NCI-H1930 (cell line): ENCODE measurements around the gene SNX33.
"Not testable (repeated sequence)": the region's sequence is repeated elsewhere in the genome, so short reads cannot be mapped to it uniquely, and the experiment has no call there.

Experiments
- DNase-seq, 2 experiments: peaks; one replicate each; lab custom pipeline; 2025; lab: John Stamatoyannopoulos, UW

The SNX33 gene

DNA sequence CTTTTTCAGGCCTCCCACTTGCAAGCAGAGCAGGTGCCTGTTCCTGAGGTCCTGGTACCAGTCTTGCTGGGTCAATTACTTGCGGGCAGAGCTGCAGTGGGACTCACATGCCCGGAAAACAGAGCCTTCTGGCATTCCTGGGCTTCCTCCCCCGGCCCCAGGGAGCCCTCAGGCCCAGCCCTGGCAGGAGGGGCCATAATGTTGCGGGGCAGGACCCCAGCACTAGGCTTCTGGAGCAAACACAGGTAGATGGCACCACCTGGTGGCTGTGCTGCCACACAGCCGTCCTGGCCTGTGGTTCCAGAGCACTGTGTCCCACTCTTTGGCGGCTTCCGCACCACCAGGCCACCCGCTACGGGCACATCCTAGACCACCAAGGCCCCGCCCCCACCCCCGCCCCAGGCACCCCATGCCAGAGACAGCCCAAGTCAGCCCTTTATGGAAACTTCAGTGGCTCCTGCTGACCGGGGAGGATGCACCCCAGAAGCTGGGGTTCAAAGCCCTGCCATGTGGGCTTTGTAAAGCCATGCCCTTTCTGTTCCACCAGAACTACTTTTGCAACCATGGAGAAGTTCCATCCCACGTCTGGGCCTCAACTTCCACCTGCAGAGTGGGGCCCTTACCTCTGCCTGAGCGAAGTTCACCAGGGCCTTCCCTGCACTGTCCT lies 36.1 kb downstream of the SNX33 start:
- DNase-seq, result peak; percentile 17 to 30

DNA sequence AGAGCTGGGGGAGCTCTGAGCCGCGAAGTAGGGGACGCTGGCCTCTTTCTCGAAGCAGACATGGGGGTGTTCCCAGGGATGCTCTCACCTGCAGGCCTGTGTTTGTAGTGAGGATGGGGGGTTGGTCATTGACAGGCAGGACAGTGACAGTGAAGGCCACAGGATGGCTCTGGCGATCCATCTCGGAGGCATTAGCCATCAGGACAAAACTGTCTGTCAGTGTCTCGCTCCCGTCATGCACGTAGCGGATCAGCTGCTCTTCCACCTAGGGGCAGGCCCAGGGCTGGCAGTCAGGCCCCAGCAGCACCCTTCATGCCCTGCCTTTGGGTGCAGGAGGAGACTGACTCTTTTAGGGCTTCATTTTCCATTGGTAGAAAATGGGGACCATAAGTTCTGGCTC lies 36.9 kb downstream of the SNX33 start:
- no peak for DNase-seq

DNA sequence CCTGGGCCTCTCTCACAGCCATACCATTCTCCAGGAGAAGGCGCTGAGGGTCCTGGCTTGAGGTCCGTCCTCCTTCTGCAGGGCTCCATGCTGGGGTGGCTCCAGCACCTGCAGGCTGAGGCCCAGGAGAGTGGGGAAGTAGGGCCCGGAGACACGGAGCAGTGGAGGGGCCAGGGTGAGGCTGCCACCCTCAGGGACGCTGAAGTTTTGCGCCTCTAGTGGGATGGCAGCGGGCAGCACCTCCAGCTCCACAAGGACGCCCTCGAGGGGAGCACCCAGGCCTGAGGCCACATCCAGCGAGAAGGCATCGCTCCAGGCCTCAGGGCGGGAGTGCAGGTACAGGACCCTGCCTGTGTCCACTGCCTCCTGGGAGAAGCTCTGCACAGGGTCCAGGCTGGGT lies 37.5 kb downstream of the SNX33 start:
- DNase-seq, result no peak

DNA sequence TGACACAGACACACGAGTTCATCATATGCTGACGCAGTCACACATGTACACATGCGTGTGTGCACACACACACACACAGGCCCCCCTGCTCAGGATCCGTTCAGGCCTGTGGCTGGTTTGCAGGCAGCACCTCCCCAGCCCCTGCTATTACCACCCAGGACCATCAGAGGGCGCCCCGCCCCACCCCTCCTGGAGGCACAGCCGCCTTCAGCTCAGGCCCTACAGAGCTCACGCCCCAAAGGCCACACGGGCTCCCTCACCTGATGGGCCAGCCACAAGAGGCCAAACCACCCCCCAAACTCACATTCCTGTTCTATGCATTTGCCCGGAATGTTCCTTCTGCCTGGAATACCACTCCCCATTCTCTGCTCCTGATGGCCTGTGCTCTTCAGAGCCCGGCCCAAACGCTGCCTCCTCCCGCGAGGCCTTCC lies 38.5 kb downstream of the SNX33 start:
- DNase-seq, result peak in 1 of 2 experiments; percentile 4

DNA sequence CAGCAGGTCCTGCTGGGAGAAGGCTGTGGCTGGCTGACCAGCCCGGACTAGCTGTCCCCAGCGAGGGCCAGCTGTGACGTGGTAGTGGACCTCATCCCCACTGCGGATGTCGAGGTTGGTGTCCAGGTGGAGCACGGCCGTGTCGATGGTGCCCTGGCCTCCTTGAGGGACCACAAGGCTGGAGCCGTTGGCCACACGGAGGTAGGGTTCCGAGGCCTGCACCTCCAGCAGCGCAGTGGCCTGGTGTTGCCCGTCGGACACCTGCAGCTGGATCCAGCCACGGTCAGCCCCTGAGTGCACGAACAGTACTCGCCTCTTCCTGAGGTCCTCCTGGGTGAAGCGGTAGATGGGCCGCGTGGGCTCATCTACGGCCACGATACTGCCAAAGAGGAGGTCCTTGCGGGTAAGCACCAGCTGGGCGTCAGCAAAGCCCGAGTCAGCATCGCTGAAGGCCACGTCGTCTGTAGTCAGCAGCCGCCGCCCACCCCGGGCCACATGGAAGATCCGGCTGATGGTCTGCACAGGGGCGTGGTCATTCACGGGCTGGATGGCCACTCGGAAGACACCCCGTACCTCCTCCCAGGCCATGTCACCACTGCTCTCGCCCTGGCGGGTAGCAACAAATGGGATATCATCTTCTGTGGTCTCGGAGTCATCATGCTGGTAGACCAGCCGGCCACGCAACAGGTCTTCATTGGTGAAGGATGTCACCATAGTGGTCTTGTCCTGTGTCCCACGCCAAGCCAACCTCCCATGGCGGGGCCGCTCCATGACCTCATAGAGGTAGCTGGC lies 40.0 kb downstream of the SNX33 start:
- DNase-seq, result no peak

DNA sequence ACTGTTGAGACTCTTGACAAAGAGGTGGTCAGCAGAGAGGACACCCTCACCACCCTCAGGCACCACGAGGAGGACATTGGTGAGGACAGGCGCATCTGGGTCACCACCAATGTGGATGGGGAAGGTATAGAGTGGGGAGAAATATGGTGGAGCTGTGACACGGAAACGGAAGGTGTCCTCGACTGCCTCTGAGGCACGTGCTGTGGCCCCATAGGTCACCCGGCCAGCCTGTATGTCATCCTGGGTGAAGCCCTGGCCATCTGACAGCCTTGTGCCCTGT lies 40.5 kb downstream of the SNX33 start:
- DNase-seq, result no peak

DNA sequence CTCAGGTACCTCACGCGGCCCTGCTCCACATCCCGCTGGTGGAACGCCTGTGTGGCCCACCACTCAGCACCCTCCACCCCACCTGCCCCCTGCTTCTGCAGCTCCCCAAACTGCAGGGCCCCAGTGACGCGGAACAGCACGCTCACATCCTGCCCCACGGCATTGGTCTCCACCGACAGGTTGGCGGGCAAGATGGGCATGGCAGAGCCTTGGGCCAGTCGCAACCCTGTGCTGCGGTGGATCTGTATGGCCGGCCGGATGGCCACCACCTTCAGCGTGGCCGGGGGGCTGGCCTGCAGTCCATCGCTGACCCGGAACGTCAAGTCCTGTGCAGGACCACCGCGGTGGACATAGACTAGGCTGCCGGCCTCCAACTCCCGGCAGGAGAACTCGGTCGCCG lies 41.1 kb downstream of the SNX33 start:
- DNase-seq, result no peak

DNA sequence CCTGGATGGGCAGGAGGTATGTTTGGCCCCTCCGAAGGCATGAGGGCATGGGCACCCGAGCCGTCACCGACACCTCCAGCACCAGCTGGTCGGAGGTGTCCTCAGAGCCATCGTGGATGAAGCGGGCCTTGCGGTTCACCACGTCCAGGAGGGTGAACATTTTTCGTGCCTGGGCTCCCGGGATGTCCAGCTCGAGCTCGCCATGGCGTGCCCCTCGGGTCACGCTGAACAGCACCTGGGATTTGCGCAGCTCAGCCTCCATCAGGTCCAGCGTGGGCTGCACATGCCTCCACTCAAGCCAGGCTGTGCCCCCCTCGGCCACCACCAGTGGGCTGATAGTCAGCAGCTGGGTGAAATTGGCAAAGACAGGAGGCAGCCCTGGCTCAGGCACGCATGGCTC lies 41.7 kb downstream of the SNX33 start:
- not testable (repeated sequence) for DNase-seq

DNA sequence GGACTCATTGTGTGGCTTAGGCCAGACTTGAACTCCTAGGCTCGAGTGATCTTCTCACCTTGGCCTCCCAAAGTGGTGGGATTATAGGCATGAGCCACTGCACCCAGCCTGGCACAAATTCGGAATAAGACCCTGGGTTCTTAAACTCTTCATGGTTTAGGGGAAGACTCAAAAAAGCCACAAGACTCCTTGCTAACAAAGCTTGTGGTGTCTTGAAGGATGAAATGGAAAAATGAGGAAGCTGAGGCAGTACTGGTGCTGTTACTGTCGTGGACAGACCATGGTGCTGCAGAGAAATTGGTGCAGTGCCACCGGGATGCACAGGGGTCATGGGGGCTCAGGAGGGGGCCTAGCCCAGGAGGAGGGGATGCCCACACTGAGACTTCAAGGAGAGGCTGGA lies 44.6 kb downstream of the SNX33 start:
- DNase-seq, result not testable (repeated sequence)

DNA sequence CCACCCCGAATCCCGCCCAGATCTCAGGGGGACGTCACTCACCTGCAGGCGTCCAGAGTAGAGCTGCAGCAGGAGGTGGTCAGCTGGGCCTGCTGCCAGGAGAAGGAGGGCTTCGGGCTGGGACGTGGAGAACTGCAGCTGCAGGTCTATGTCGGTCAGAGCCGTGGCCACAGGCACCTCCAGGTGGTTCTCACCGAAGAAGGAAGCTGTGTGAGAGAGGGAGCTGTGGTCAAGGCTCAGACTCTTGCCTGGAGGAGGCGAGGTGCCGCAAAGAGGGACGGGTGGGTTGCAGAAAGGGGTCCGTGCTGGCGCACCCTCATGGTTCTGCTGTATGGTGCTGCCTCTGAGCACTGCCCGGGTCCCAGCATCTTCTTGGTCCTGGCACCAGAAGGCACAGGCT lies 45.3 kb downstream of the SNX33 start:
- not testable (repeated sequence) for DNase-seq

DNA sequence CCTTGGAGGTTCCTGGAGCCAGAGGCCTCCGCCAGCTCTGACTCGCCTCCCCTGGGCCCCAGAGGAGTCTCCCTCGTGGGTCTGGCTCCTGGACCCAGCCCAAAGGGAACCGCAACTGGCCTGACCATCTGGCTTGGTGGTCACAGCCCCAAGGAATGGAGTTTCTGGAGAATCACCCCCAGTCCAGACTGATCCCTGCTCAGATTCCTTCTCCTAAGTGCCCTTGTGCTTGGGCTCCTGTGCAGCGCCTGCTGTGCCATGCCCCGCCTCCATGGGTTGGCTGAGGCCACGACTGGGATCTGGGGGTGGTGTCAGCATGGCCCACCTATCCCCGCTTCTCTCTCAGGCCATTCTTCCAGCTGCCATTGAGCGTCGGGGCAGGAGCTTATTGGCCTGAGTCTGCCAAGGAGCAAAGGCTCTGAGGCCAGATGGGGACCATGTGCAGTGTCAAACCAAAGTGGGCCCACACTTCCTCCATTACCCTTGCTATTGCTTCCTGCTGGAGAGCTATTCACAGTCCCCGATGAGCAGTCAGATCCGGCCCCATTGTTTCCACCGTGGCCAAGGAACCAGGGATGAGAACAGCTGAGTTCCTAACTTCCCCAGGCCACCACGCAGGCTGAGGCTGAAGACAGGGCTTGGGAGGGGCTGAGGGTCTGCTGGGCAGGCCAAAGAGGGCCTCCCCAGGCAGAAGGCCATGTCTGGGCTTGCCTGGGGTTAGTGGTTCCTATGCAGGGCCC lies 46.0 kb downstream of the SNX33 start:
- no peak for DNase-seq

DNA sequence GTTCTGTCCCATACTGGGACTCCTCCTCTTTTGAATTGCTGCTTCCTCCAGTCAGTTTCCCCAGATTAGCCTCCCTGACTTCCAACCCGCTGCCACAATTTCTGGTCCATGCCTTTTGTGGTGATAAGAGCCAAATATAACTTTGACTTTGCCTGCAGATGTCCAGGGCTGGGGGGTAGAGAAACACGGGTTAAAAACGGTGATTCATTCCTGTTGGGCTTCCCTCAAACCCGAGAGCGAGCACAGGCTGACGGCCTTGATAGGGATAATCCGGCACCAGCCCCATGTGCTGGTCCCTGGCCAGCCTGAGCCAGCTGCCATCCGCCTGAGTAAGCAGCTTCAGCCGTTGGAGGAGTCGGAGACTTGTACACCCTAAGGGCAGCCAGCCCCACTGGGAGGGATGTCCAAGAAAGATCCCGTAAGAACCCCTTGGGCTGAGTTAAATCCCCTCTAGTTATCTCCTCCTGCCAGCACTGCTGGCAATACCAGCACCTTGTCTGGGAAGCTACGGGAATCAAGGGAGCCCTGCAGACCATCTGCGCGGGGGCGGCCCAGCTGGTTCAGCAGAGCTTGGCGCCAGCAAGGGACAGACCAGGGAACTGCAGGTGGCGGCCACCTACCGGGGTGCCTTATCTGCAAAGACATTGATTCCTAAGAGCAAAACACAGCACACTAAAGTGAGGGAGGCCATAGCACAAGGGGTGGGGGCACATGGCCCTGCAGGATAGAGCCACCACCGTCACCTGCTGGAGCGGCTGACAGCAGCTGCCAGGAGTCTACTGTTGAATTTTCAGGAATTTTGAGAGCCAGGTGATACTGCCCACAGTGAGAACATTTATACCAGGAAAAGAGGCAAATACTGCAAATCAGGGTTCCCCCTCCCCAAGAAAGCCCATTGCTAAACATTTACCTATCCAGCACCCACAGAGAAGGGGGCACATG lies 46.8 kb downstream of the SNX33 start:
- no peak for DNase-seq

DNA sequence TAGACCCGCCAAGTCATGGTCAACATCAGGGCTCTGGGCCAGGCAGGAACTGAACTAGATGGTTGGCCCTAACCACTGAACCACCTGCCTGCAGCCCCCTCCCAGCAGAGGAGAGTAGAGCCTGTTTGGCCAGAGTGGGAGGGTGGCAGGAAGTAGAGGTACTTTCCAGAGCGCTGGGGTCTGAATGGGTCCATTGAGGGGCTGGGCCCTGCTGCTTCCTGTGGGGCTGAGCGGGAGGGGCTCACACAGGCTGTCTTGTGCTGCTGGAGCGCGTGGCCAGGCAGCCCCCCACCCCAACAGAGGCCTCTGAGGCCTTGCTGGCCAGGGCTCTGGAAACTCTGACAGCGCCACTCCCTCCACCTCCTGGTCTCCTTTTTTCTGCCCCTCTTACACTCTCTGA lies 47.5 kb downstream of the SNX33 start:
- DNase-seq, result no peak

DNA sequence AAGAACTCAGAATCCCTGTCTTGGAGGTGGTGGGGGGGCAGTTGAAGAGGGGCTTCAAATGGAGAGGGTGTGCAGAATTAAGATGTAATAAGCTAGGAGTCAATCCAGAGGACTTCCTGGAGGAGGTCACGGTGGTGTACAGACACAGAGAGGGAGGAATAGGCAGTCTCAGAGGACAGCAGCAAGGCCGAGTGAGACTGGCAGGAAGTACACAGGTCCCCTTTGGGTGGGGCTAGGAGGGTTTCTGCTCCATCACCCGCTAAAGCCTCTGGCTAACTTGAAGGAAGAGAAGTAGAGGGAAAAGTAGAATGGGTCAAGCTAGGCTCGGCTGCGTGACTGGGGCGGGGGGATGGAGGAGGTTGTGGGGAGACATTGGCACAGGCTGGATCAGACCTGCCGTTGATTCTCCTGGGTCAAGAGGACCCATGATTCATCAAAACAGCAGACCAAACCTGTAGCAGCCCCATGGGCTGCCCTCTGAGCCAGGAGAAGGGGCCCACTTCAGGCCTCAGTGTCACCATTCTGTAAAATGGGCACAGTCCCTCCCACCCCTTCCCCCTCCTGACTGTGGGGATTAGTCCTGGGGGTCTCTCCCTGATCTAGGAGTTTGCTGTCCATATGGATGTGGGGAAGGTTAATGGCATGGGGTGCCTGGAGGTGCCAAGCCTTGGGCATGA lies 48.1 kb downstream of the SNX33 start:
- DNase-seq, result no peak

DNA sequence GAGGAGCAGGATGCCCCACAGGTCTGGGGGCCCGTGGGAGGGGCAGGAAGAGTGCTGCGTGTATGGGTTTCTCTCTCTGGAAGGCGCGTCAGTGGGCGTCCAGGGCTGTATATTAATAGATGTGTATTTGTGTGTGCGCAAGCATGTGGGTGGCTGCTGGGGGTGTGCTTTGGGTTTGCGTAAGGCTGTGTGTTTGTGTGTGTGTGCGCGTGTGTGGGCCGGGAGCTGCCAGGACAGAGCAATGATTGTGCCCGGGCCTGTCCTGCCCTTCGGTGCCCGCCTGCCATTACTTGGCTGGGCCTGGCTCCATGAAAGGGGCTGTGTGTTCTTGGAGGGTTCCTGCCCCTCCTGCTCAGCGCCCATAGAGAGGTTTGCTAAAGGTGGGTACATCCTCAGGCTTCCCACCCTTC lies 48.6 kb downstream of the SNX33 start:
- no peak for DNase-seq

DNA sequence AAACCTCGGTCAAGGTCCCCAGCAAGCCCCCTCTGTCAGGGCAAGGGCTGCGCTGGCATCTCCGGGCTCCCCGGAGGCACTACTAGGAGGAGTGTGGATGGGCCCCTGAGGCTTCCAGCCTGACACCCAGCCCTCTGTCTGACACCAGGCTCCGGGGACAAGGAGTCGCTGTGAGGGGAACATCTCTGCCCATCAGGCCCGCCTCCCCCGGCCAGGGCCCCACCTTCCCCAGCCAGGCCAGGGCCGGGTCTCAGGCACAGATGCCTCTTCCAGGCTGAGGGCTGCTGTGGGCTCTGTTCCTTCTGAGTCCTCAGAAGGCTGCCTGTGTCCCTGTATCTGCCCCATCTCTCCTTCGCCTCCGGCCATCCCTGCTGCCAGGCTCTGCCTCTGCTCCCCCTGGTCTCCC lies 49.1 kb downstream of the SNX33 start:
- no peak for DNase-seq

DNA sequence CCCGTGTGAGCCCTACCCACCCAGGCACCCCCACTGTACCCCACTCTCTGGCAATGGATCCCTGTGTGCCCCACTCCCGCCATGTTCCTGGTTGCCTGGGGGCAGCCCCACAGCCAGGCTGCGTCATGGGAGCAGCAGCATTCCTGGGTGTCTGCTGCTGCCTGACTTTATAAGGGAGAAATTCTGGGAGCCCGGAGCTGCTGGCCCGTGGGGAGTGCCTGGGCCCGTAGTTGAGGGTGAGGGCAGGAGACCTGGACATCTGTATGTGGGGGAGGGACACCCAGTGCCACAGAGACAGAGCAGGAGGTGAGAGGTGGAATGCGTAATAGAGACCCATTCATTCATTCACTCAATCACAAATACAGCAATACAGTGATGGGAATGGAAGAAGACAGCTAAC lies 49.8 kb downstream of the SNX33 start:
- DNase-seq, result no peak

DNA sequence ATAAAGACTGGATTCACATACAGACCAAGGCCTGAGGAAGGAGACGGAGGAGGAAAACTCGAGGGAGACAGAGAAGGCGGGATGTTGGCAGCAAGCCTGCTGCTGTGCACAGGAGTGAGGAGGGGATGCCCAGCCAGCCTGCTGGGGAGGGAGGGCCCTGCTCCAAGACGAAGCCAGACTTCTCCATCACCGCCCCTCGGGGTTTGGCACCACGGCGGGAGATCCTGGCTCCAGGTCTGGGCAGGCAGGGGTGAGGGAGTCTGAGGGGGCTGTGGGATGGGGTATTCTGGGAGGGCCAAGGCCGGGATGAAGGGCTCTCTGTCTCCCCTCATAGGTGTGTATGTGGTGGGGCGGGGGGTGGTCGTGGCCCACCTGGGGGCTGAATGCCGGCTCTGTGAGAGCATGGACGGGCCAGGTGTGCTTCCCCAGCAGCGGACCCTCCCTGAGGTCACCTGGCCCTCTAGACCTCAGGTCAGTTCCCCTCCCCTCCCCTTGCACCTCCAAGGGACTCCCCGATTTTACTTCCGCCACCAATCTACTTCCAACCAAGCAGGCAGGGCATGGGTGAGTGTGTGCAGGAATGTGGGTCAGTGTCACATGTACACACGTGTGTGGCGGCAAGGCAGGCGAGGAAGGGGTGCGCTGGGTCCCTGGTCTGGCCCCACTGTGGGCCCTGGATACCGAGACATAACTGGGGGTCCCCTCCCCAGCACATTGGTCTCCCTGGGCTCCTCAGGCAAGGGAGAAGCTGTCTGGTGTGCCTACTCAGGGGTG lies 50.4 kb downstream of the SNX33 start:
- DNase-seq, result not testable (repeated sequence)

DNA sequence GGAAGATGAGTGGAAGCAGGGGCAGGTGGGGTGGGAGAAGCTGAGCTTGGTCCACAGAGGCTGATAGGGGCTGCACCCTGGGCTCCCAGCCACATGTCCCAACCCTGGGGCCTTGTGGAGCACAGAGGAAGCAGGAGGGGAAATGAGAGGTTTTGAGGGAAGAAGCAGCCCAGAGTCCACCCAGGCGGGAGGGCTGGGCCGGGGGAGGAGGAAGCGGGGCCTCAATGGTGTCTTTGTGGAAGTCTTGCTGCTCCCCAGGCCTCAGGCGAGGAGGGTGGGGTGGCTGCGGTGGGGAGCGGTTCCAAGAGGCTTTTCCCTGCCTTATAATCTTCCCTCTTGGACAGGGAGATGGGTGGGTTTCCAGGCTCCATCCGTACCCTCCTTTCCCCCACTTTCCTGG lies 51.8 kb downstream of the SNX33 start:
- DNase-seq, result not testable (repeated sequence)
